Ramos (cell line): ENCODE measurements around the gene FMC1.

ENCODE experiments used
- in situ Hi-C: fragments of 300-500 bp; cut with MboI; formaldehyde crosslinking; loops from one replicate; pipeline ENCODE4 v1.14.3; 2022; ENCODE audit warnings: low sequenced_read_pairs; ENCODE audit not compliant: unreplicated experiment

Gene FMC1

GRCh38 chr7:139370301-139370942 is 29.3 kb downstream of the FMC1 start:
- in situ Hi-C loops = loop anchor here (25.0 kb wide), 1 partner anchor 1383 kb away; no protein-coding TSS in a partner anchor

- in situ Hi-C loops = loop anchor here (25.0 kb wide), 1 partner anchor 1384 kb away; no protein-coding TSS in a partner anchor
Observed at GRCh38 chr7:139370943-139371313, 29.8 kb downstream of the FMC1 start.

GRCh38 chr7:139374246-139374645 is 33.1 kb downstream of the FMC1 start:
- in situ Hi-C loops = loop anchor here (25.0 kb wide), 1 partner anchor 1387 kb away; no protein-coding TSS in a partner anchor

DNA sequence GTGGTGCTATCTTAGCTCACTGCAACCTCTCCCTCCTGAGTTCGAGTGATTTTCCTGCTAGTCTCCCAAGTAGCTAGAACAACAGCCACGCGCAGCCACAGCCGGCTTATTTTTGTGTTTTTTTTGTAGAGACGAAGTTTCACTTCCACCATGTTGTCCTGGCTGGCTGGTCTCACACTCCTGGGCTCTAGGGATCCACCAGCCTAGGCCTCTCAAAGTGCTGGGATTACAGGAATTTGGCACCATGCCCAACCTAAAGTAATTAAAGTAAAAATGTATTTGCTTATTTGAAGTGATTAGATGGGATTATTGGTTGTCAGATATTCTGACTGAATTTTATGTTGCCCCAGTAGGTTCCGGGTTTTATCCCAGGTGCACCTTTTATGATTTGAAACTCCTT is 41.3 kb downstream of the FMC1 start:
- in situ Hi-C loops = no loop called here

GRCh38 chr7:139384611-139385010 is 43.5 kb downstream of the FMC1 start:
- in situ Hi-C loops = no loop called here

GRCh38 chr7:139387594-139387993 is 46.5 kb downstream of the FMC1 start:
- in situ Hi-C loops = no loop called here

- in situ Hi-C loops = no loop called here
Observed at GRCh38 chr7:139389091-139389490, 48.0 kb downstream of the FMC1 start.

- in situ Hi-C loops = no loop called here
Observed at GRCh38 chr7:139389774-139390173, 48.6 kb downstream of the FMC1 start.

DNA sequence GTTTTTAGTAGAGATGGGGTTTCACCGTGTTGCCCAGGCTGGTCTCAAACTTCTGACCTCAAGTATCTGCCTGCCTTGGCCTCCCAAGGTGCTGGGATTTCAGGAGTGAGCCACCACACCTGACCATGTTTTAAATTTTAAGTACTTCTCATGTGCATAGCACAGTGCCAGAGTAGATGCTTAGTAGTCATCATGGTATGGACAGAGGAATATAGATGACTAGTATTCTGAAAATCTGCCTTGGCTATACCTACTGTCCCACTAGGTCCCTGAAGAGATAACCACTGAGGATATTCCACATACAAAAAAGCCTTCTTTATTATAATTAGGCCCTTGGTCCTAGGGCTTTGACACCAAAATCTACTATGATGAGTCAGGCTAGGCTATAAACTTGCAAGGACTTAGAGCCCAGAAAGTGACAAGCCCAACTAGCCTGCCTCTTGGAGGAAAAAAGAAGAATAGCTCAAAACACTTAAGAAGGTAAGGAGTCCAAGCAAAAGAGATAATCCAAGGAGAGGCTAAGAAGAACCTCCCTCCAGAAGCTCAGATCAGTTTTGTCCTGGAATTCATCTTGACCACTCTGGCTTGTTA is 52.6 kb downstream of the FMC1 start:
- in situ Hi-C loops = no loop called here

DNA sequence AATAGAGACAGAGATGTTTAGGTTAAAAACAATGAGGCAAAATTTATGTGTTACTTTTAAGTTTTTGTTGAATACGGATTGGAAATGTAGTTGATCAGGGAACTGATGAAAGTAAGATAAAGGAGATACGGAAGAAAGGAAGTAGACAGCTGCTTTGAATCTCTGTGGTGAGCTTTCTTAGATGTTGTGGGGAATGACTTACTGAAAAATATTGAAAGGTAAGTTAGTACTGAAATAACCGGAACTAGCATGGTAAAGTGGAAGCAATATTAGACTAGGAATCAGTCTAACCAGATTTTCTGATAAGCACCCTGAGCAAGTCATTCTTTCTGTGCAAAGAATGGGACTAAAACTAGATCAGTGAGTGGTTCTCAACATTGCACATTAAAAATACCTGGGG is 53.4 kb downstream of the FMC1 start:
- in situ Hi-C loops = no loop called here
